ENCODE data around the gene CENPN.

CENPN gene

GRCh38 chr16:80985611-80986010 lies 21.4 kb upstream of the CENPN start:
- H3K4me3 ChIP-seq (ENCODE audit: low read depth, low read length, poor library complexity, severe bottlenecking): no peak overlapping the region
- H3K9me3 ChIP-seq (ENCODE audit: low read length): no peaks in the 10 kb centered on the region
- H3K79me2 ChIP-seq (ENCODE audit: insufficient read depth, low read length): no peaks in the 10 kb centered on the region
- TF ChIP-seq, protein P1, sequence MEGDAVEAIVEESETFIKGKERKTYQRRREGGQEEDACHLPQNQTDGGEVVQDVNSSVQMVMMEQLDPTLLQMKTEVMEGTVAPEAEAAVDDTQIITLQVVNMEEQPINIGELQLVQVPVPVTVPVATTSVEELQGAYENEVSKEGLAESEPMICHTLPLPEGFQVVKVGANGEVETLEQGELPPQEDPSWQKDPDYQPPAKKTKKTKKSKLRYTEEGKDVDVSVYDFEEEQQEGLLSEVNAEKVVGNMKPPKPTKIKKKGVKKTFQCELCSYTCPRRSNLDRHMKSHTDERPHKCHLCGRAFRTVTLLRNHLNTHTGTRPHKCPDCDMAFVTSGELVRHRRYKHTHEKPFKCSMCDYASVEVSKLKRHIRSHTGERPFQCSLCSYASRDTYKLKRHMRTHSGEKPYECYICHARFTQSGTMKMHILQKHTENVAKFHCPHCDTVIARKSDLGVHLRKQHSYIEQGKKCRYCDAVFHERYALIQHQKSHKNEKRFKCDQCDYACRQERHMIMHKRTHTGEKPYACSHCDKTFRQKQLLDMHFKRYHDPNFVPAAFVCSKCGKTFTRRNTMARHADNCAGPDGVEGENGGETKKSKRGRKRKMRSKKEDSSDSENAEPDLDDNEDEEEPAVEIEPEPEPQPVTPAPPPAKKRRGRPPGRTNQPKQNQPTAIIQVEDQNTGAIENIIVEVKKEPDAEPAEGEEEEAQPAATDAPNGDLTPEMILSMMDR (IDR thresholded peaks at IDR 0.05; ENCODE audit: low read length): no peak
- TF ChIP-seq EZH2 (IDR thresholded peaks at IDR 0.05; ENCODE audit: borderline replicate concordance, low read length): no peak
- no peaks in the 10 kb centered on the region for H3F3A ChIP-seq (ENCODE audit: insufficient read depth, low read length)
- no peak overlapping the region for H3K4me2 ChIP-seq (ENCODE audit: low read length)
- H2AFZ ChIP-seq (ENCODE audit: low read length): no peak overlapping the region
- no peaks in the 10 kb centered on the region for H3K27me3 ChIP-seq (ENCODE audit: insufficient read depth, low read length)
- peaks cover 2% of the 10 kb centered on the region; the same call in 1 of the 2 replicates for H4K20me1 ChIP-seq (ENCODE audit: insufficient read depth, low read length)
- H3K9me2 ChIP-seq (ENCODE audit: low read depth, low read length): no peaks in the 10 kb centered on the region
- no peak overlapping the region for H3K27ac ChIP-seq (ENCODE audit: low read depth, low read length, poor library complexity, severe bottlenecking)
- H3K36me3 ChIP-seq (ENCODE audit: insufficient read depth, low read length): peaks cover 13% of the 10 kb centered on the region
- no peak overlapping the region for H3K9ac ChIP-seq (ENCODE audit: low read length)
- no peaks in the 10 kb centered on the region for H3K4me1 ChIP-seq (ENCODE audit: insufficient read depth, low read length, severe bottlenecking)

- no peak overlapping the region for H3K9ac ChIP-seq (ENCODE audit: low read length)
- H3K27me3 ChIP-seq (ENCODE audit: insufficient read depth, low read length): no peaks in the 10 kb centered on the region
- H2AFZ ChIP-seq (ENCODE audit: low read length): no peak overlapping the region
- H3F3A ChIP-seq (ENCODE audit: insufficient read depth, low read length): no peaks in the 10 kb centered on the region
- no peaks in the 10 kb centered on the region for H3K9me3 ChIP-seq (ENCODE audit: low read length)
- no peak overlapping the region for H3K27ac ChIP-seq (ENCODE audit: low read depth, low read length, poor library complexity, severe bottlenecking)
- H4K20me1 ChIP-seq (ENCODE audit: insufficient read depth, low read length): peaks cover 2% of the 10 kb centered on the region; the same call in 1 of the 2 replicates
- TF ChIP-seq, protein P1 (IDR thresholded peaks at IDR 0.05; ENCODE audit: low read length): no peak
- TF ChIP-seq EZH2 (IDR thresholded peaks at IDR 0.05; ENCODE audit: borderline replicate concordance, low read length): no peak
- H3K4me2 ChIP-seq (ENCODE audit: low read length): no peak overlapping the region
- H3K36me3 ChIP-seq (ENCODE audit: insufficient read depth, low read length): peaks cover 7% of the 10 kb centered on the region
- H3K4me3 ChIP-seq (ENCODE audit: low read depth, low read length, poor library complexity, severe bottlenecking): no peak overlapping the region
- H3K9me2 ChIP-seq (ENCODE audit: low read depth, low read length): no peaks in the 10 kb centered on the region
- H3K4me1 ChIP-seq (ENCODE audit: insufficient read depth, low read length, severe bottlenecking): no peaks in the 10 kb centered on the region
- 0 out of 2 replicates have a peak, but pooled peaks cover 1% of the 10 kb centered on the region for H3K79me2 ChIP-seq (ENCODE audit: insufficient read depth, low read length)
Observed at GRCh38 chr16:80986557-80986956, 20.5 kb upstream of the CENPN start.

- TF ChIP-seq EZH2 (IDR thresholded peaks at IDR 0.05; ENCODE audit: borderline replicate concordance, low read length): no peak
- TF ChIP-seq, protein P1 (IDR thresholded peaks at IDR 0.05; ENCODE audit: low read length): no peak
- no peaks in the 10 kb centered on the region for H3K4me1 ChIP-seq (ENCODE audit: insufficient read depth, low read length, severe bottlenecking)
- no peak overlapping the region for H3K9ac ChIP-seq (ENCODE audit: low read length)
Observed at GRCh38 chr16:80988756-80989155, 18.3 kb upstream of the CENPN start.

More at GRCh38 chr16:80988756-80989155, 18.3 kb upstream of the CENPN start:
- Histone ChIP-seq H3K9me3 (ENCODE audit: low read length) (no peaks in the 10 kb centered on the region), H3K4me2 (ENCODE audit: low read length) (no peak overlapping the region), H3K36me3 (ENCODE audit: insufficient read depth, low read length) (peaks cover 6% of the 10 kb centered on the region; the same call in 1 of the 2 replicates), H3K27me3 (ENCODE audit: insufficient read depth, low read length) (no peaks in the 10 kb centered on the region), H4K20me1 (ENCODE audit: insufficient read depth, low read length) (no peaks in the 10 kb centered on the region), H3K9me2 (ENCODE audit: low read depth, low read length) (no peaks in the 10 kb centered on the region), H3K27ac (ENCODE audit: low read depth, low read length, poor library complexity, severe bottlenecking) (no peak overlapping the region), H3F3A (ENCODE audit: insufficient read depth, low read length) (no peaks in the 10 kb centered on the region), H3K79me2 (ENCODE audit: insufficient read depth, low read length) (peaks cover 10% of the 10 kb centered on the region), H2AFZ (ENCODE audit: low read length) (no peak overlapping the region), H3K4me3 (ENCODE audit: low read depth, low read length, poor library complexity, severe bottlenecking) (no peak overlapping the region)
